ENCODE measurements around the gene CCDC107. TPM values are rescaled to one million over a fixed set of nuclear protein-coding genes. Genes with fewer than 3 reads are reported as not detected.

Gene CCDC107
- total RNA-seq, 2 experiments from 2014 or later, result 17.1 to 18.3 TPM

DNA sequence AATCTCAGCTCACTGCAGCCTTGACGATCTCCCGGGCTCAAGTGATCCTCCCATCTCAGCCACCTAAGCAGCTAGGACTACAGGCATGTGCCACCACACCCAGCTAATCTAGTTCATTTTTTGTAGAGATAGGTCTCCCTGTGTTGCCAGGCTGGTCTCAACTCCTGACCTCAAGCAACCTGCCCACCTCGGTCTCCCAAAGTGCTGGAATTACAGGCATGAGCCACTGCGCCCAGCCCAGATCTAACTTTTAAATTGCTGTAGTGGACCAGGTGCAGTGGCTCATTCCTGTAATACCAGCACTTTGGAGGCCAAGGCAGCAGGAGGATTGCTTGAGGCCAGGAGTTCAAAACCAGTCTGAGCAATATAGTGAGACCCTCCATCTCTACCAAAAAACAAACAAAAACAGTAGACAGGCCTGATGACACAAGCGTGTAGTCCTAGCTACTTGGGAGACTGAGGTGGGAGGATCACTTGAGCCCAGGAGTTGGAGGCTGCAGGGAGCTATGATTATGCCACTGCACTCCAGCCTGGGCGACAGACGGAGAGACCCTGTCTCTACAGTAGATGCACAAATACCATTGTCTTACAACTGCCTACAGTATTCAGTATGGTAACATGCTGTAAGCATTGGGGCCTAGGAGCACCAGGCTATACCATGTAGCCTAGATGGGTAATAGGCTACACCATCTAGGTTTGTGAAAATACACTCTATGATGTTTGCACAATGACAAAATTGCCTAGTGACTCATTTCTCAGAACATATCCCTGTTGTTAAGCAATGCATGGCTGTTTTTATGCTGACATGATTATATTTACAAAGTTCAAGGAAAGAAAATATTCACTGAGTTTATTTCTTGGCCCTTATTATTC, 5.9 kb upstream of the CCDC107 start:
- ChIA-PET CTCF (interaction anchor here (1.2 kb wide), 1 partner anchor 7 kb away, joined by 3 read pairs; no protein-coding TSS in a partner anchor), POLR2A (interaction anchor here (0.7 kb wide), 1 partner anchor 48 kb away, joined by 3 read pairs; no protein-coding TSS in a partner anchor)

DNA sequence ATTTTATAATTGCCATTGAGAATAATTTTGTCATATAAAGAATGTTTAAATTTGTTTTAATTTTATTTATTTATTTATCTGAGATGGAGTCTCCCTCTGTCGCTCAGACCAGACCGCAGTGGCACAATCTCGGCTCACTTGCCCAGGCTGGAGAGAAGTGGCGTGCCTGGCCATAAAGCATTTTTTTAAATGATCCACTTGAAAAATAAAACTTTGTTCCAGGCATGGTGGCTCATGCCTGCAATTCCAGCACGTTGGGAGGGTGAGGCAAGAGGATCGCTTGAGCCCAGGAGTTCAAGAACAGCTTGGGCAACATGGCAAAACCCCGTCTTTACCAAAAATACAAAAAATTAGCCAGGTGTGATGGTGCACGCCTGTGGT, 5.3 kb upstream of the CCDC107 start:
- POLR2A ChIA-PET, result no interaction called here
- CTCF ChIA-PET, result interaction anchor here (1.2 kb wide), 1 partner anchor 8 kb away, joined by 3 read pairs; no protein-coding TSS in a partner anchor

DNA sequence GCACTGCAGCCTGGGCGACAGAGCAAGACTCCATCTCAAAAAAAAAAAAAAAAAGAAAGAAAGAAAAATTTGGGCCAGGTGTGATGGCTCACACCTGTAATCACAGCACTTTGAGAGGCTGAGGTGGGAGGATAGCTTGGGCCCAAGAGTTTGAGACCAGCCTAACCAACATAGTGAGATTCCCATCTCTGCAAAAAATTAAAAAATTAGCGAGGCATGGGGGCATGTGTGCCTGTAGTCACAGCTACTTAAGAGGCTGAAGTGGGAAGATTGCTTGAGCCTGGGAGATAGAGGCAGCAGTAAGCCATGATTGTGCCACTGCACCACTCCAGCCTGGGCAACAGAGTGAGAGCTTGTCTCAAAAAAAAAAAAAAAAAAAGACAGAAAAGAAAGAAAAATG, 4.5 kb upstream of the CCDC107 start:
- POLR2A ChIA-PET, result interaction anchor here (0.6 kb wide), 1 partner anchor 29 kb away, joined by 7 read pairs; no protein-coding TSS in a partner anchor
- CTCF ChIA-PET, result interaction anchor here (0.6 to 1.2 kb wide), 3 partner anchors 8 to 1826 kb away, joined by 3 to 5 read pairs (median 3); partner anchors contain the start of gene TLN1

DNA sequence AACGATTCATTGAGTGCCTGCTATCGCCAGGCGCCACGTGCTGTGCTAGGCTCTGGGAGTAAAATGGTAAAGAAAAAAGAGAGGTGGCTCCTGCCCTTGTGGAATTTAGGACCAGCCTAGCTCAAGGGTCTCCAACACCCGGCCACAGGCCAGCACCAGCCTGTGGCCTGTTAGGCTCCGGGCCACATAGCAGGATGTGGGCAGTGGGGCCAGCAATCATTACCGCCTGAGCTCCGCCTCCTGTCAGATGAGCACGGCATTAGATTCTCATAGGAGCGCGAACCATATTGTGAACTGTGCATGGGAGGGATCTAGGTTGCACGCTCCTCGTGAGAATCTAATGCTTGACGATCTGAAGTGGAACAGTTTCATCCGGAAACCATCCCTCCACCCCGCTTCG, 1.7 kb upstream of the CCDC107 start:
- ChIA-PET POLR2A (interaction anchor here (0.5 to 3.8 kb wide), 3 partner anchors 10 to 51 kb away, joined by 3 to 30 read pairs (median 3); no protein-coding TSS in a partner anchor), CTCF (interaction anchor here (1.0 to 5.3 kb wide), 6 partner anchors 10 to 80 kb away, joined by 3 to 49 read pairs (median 4); partner anchors contain the start of genes CREB3 and TLN1)

DNA sequence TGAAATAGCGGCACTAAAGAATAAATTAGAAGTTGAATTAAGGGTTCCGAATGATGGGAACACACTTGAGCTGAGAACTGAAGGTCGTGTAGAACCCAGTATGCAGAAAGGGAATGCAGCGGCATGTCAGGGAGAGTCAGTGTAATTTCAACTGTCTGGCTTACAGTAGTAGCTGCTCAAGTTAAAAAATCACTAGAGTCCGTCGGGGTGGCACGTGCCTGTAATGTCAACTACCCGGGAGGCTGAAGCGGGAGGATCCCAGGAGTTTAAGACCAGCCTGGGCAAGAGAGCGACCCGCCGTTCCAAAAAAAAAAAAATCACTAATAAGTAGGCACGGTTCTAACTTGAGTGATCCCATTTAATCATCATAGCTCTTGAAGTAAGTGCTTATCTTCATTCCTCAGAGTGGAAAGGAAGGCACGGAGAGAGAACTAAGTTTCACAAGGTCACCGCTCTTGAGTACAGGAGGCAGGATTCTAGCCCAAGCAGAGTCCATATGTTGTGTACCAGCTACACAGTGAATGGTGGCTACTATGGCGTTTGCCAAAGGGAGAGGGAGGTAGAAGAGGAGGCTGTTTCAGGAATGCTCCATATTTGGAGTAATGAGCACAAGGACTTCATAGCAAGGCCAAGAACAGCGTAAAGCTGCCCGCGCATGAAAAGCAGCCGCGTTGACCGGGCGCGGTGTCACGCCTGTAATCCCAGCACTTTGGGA, 1.1 kb upstream of the CCDC107 start:
- ChIA-PET CTCF (interaction anchor here (0.9 to 5.3 kb wide), 8 partner anchors 8 to 73 kb away, joined by 3 to 49 read pairs (median 9); partner anchors contain the start of genes CREB3 and TLN1), POLR2A (interaction anchor here (0.5 to 3.8 kb wide), 7 partner anchors 8 to 92 kb away, joined by 3 to 30 read pairs (median 10); partner anchors contain the start of genes GBA2 and RGP1)

DNA sequence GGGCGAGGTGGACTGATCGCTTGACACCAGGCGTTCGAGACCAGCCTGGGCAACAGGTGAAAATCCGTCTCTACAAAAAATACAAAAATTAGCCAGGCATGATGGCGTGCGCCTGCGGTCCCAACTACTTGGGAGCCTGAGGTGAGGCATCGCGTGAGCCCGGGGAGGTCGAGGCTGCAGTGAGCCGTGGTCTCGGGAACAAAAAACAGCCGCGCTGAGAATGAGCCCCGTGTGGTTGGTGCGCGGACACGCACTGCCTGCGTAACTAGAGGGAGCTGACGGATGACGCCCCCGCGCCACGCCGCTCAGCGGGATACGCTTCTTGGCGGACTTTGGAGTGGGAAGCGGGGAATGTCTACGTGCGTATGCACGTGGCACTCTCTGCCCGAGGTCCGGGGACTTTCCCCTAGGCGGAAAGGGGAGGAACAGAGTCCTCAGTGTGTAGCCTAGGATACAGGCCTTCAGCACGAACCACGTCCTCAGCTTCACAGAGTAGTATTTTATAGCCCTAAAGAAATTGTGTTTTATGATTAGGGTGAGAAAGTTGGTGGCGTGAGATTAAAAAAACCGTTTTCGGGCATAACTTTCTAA, 451 bp upstream of the CCDC107 start, which contains the start of gene RMRP:
Gene RMRP (minus strand): TSS at position 474 of the 591 bp plus-strand sequence.
- CTCF ChIA-PET, result interaction anchor here (0.9 to 5.3 kb wide), 14 partner anchors 8 to 142 kb away, joined by 3 to 49 read pairs (median 6); partner anchors contain the start of genes CREB3 and TLN1
- POLR2A ChIA-PET, result interaction anchor here (0.6 to 3.8 kb wide), 10 partner anchors 8 to 157 kb away, joined by 3 to 30 read pairs (median 6); partner anchors contain the start of genes CREB3, GBA2, HINT2 and RGP1

DNA sequence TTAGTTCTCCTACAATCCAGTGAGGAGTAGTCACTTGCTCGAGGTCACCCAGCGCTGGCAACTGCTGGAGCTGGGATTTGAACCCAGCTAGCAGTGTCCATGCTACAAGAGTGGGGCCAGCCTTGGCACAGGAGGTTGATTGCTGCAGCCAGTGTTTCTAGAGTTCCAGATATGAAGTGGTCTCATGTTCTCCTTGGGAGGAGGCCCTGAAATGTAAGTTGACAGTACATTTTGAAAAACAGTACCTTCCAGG, 802 bp downstream of the CCDC107 start:
- CTCF ChIA-PET, result interaction anchor here (0.8 to 5.3 kb wide), 14 partner anchors 9 to 166 kb away, joined by 3 to 49 read pairs (median 6); partner anchors contain the start of genes CREB3 and TLN1
- POLR2A ChIA-PET, result interaction anchor here (1.6 to 3.8 kb wide), 5 partner anchors 10 to 69 kb away, joined by 4 to 30 read pairs (median 10); no protein-coding TSS in a partner anchor

DNA sequence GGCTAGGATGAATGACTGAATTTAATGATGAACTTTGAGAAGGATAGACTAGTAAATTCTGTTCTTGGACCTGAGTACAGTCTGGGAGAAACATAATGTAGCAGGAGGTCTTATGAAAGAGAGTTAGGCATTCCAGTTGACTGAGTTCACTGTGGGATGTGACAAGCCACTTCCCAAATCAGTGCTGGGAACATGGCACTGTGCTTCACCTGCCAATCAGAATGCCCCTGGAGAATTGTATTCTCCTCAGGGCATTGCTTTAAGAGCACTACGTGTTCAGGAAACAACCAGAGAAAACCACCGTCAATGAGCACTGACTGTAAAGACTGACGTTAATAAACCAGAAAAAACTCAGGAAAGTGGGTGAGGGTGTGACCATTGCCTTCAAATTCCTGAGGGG, 1.2 kb downstream of the CCDC107 start:
- ChIA-PET CTCF (interaction anchor here (0.8 to 5.3 kb wide), 13 partner anchors 10 to 166 kb away, joined by 3 to 49 read pairs (median 8); partner anchors contain the start of genes CREB3 and TLN1), POLR2A (interaction anchor here (1.8 to 3.8 kb wide), 4 partner anchors 10 to 55 kb away, joined by 4 to 30 read pairs (median 12); no protein-coding TSS in a partner anchor)

DNA sequence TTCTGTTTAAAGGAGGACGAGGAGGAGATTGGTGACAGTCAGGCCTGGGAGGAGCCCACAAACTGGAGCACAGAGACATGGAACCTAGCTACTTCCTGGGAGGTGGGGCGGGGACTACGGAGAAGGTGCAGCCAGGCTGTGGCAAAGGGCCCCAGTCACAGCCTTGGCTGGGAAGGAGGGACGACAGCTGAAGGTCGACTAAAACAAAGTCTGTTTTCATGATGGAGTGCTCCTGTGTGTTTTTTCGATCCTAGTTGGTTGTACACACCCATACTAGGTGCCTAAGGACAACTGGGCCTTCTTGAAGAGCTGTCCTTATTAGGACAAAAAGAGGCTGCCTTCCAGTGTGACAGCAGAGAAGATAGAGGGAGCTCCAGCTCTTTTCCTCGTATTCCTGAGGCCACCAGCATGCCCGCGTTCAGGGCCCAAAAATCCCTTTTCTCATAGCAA, 2.9 kb downstream of the CCDC107 start:
- CTCF ChIA-PET, result interaction anchor here (1.1 to 3.8 kb wide), 6 partner anchors 14 to 69 kb away, joined by 3 to 30 read pairs (median 5); partner anchors contain the start of genes CREB3 and TLN1
- POLR2A ChIA-PET, result interaction anchor here (1.1 kb wide), 1 partner anchor 14 kb away, joined by 4 read pairs; no protein-coding TSS in a partner anchor

DNA sequence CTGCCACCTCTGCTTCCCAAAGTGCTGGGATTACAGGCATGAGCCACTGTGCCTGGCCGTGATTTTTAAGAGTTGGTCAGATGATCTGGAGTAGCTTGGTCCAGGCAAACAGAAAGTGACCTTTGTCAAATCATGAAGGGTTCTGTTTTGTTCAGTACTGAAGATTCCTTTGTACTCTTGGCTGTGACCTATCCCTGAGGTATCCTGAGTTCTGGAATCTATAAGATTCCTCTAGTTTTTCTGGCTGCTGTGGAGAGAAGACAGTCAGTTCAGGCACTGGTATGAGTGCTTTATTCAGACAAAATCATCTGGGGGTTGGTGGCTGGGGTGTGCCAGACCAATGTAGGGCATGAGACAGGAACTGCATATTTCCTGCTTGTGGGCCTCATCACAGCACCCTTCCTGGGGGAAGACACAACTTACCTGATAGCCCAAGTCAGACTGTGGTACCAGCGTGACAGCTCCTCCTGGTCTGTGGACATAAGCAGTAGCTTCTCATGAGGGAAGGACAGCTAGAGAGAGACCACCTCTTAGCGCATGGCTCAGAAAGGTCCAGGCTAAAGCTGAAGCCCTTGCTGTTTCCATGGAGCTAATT, 3.8 kb downstream of the CCDC107 start:
- ChIA-PET POLR2A (no interaction called here), CTCF (interaction anchor here (0.6 to 2.8 kb wide), 7 partner anchors 14 to 180 kb away, joined by 3 to 9 read pairs (median 4); no protein-coding TSS in a partner anchor)

DNA sequence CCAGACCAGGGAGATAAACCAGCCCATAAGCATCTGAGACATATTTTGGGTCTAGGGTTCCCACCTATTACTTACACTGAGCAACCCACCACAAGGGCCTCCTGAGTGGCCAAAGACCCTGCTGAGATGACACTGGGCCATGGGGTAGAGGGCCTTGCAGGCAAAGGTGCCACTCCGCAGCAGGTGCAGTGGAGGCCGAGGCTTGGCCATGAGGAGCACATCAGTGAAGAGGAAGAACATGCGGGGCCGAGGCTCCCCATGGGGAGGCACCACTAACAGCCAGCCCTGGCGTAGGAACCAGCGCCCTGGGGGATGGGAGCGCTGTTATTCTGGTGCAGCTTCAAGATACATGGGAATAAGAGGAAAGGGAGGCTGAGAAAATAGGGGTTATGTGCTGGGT, 4.3 kb downstream of the CCDC107 start:
- POLR2A ChIA-PET, result no interaction called here
- CTCF ChIA-PET, result interaction anchor here (1.1 to 2.8 kb wide), 4 partner anchors 14 to 74 kb away, joined by 4 to 9 read pairs (median 5); no protein-coding TSS in a partner anchor

DNA sequence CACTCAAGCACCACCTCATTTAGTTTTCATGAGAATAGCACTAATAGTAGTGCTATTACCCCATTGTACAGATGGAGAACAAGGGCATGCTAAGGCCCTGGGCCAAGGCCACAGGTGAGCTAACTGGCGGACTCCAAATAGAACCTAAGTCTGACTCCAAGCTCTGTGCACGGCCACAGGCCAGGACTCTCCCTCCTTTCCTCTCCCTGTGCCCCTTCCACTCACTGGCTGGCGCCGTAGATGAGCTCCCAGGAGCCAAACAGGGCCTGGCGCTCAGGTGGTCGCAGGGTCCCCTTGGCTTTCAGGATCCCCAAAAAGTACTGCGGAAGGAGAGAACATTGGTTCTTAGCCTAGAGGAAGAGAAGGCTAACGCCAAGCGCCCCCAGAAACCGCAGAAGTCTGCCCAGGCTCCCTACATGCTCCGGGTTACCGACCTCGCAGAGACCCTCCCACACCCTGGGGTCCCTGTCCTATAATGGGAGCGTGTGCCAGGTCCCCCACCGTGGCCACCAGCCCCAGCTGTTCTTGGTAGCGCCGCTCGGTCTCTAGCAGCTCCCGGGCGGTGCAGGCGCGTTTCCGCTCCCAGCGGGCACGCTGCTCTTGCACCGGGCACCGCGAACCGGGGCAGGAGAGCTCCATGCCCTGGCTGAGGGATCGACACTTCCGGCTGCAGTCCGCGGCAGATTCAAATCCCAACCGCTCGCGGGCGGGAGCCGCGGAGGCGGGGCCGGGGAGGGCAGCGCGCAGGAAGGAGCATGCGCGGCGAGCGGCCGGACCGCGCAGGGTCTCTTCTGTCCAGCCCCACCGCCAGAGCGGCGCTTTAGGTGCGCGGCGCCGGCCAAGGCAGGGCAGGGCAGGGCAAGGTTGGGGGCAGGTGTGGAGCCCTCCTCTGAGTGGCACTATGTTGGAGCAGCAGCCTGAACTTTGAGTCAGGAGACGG, 6.7 kb downstream of the CCDC107 start, which contains the start of gene ARHGEF39:
Gene ARHGEF39 (minus strand): TSS at position 665 of the 940 bp plus-strand sequence. CDS start 26 bp downstream, at position 639.
- POLR2A ChIA-PET, result interaction anchor here (0.6 to 1.7 kb wide), 4 partner anchors 46 to 971 kb away, joined by 3 to 10 read pairs (median 4); partner anchors contain the start of genes CD72, CREB3, HINT2 and TLN1
- CTCF ChIA-PET, result interaction anchor here (0.5 to 2.0 kb wide), 10 partner anchors 15 to 288 kb away, joined by 3 to 9 read pairs (median 4); partner anchors contain the start of genes CREB3 and TLN1

DNA sequence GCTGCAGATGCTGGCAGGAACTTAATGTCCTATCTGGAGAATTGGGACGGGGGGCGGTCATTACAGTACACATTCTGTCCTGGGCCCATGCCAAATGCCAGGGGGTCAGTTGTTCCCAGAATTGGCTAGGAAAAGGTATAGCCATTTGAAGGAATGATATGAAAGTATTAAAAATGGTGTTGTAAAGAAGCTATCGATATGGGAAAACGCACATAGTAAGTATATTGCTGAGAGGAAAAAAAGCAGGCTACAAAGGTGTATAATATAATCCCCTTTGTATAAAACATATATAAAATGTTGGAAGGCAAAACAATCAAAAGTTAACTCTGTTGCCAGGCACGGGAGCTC, 7.4 kb downstream of the CCDC107 start:
- ChIA-PET CTCF (interaction anchor here (0.5 to 2.0 kb wide), 3 partner anchors 16 to 288 kb away, joined by 3 to 5 read pairs (median 4); no protein-coding TSS in a partner anchor), POLR2A (interaction anchor here (0.6 to 1.7 kb wide), 2 partner anchors 67 to 972 kb away, joined by 5 to 10 read pairs; partner anchors contain the start of genes CREB3 and TLN1)

DNA sequence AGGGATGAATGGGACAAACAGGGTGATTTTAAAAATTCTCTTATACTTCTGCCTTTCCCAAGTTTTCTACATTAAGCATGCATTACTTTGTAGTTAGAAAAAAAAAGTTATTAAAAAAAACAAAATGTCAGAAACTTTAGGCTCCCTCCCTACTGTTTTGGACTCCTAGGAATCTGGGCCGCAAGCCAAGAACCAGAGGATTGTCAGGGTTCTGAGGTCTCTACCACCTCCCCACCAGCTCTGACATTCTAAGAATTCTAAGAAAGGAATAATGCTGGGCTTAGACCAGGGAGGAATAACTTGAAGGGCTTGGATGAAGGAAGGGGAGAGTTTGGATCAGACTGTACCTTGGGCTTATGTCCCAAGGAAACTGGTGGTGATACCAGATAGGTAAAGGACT, 8.0 kb downstream of the CCDC107 start:
- ChIA-PET POLR2A (interaction anchor here (1.7 kb wide), 1 partner anchor 66 kb away, joined by 10 read pairs; the partner anchor contains the start of genes CREB3 and TLN1), CTCF (interaction anchor here (2.0 kb wide), 1 partner anchor 18 kb away, joined by 5 read pairs; no protein-coding TSS in a partner anchor)

DNA sequence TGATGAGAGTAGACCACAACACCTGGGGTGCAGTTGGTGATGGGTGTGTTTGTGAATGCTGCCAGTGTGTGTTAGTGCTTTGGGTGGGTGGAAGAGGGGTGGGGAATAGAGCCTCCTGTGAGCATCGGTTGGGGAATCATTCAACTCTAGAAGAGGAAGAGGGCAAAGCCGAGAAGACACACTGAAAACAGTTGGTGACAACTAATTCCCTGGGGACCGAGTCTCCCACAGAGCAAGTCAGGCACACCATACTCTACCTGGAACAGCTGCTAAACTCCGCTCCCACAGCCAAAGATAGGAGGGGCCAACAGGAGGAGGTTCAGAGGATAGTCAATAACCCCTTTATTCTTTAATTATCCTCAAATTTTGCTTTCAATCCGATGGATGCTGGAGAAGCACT, 8.5 kb downstream of the CCDC107 start:
- ChIA-PET POLR2A (no interaction called here), CTCF (interaction anchor here (2.0 kb wide), 1 partner anchor 18 kb away, joined by 5 read pairs; no protein-coding TSS in a partner anchor)

DNA sequence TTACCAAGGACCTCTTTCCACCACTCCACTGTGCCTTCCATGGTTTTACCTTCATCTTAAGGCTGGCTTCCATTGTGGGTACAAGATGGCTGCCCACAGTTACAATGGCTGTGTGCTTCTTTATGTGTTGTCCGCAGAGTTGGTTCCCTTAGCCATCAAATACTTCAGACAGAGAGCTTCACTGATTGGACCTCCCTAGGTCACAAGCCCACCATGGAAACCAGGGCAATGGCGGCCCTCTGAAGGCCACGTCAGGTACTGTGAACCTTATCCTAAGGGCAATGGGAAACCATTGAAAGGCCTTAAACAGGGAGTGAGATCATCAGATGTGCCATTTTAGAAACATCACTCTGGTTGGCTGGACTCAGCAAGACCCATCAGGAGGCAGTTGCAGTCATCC, 9.8 kb downstream of the CCDC107 start:
- CTCF ChIA-PET, result no interaction called here

More for the DNA sequence above, 9.8 kb downstream of the CCDC107 start:
- POLR2A ChIA-PET, result no interaction called here

Measured in activated CD8-positive, alpha-beta memory T cell treated with anti-CD3 and anti-CD28 coated beads for 36 hours (primary cell).